Embryonic facial prominence (tissue), 1 donor: ENCODE results near the gene NGF.
"Not testable (repeated sequence)": the region's sequence is repeated elsewhere in the genome, so short reads cannot be mapped to it uniquely, and the experiment has no call there.

Experiments used
- DNase-seq: peaks from one replicate; pipeline ENCODE4 v3.0.0-alpha.2; 2016; ENCODE audit errors: extremely low spot score

Gene NGF

DNA sequence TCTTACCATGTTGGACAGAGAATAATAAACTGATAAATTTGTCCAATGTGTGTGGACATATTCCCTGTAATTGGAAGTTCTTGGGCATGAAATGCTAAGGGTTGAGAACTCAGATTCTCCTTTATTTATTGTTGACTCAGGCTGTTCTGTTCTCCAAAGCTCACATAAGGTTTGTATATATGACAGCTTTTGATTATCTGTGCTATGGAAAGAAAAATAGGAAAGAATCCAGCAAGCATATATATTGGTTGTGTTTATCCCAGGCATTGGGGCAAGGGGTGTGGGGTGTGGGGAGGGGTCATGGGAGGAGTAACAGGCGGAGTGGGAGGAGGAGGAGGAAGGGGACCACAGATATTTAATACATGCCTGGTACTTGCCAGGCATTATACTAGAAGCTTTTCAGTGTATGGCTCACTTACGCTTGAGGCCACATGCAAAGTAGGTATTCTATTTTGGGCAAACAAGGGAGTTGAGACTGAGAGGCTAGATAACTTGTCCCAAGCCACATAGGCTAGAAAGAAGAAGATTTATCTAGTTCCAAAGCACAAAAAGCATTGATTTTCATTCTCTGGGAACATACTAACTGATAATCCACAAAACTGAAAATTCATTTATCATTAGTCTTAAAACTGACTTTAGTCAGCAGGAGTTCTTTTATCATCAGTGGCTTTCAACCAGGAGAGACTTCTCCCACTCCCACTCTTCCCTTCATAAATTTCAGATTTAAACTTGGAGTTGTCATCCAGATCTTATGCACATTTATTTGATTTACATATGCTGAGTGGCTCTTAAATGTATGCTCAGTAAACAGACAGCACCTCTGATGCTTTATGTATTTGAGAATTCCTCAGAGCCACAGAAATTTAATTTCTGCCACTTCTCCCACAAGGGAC, 27.2 kb downstream of the NGF start:
- DNase-seq = no peak

- DNase-seq = not testable (repeated sequence)
These were observed 28.5 kb downstream of the NGF start for GRCh38 chr1:115309504-115309903.

- DNase-seq = no peak
These were observed 29.1 kb downstream of the NGF start for GRCh38 chr1:115308969-115309368.

GRCh38 chr1:115307661-115308060, 30.4 kb downstream of the NGF start:
- no peak for DNase-seq

- no peak for DNase-seq
These were observed 31.9 kb downstream of the NGF start for GRCh38 chr1:115306146-115306545.

- DNase-seq = no peak
These were observed 34.7 kb downstream of the NGF start for GRCh38 chr1:115303364-115303763.

DNA sequence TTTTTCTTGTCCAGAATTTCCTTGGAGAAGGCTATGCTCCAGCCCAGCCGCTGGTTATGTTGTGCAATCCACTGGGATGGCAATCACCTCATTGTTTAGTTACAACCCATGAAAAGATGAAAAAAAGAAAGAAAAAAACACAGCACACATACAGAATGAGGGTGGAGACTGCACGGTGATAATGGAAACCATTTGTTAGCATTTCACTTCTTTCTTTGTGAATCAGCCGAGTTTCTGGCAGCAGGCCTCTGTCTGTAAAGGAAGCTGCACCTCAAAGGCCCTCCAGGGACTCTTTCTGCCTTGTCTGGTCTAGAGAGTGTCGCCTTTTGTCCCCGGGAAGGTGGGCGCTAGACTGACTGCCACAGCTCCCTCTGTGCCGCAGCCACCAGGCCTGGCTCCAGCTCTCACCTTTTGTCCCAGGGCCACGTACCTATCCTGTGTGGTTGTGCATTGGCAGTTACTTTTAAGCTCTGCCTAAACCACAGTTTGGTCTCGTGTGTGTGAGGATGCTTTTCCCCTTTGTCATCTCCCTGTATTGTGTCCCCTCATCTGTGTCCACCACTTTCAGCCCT, 35.6 kb downstream of the NGF start:
- DNase-seq = no peak

DNA sequence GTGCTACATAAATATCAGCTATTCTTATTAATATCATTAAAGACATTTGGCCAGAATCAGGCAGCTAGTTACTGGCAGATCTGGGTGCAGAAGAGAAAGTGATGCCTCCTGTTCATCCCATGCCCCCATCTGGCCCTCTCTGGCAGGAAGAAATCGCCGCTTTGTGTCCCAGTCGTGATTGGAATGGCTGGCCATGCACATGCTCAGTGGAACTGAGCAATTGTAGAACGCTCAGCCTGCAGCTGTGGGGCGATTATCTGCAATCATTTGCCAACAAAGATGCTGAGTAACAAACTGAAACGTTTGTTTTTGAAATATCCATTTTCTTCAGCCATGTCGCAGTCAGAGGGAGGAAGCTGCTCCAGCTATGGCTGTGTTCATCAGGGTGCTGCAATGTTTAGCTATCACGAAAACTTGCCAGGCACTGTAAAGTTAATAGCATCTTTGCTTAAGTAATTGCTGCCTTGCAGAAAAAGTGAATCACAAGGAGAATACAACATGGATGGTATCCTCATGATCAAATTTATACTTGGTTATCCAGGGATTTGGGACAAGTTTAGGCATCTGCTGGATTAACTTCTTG, 36.5 kb downstream of the NGF start:
- no peak for DNase-seq

GRCh38 chr1:115300087-115300876, 37.8 kb downstream of the NGF start:
- no peak for DNase-seq

- DNase-seq = no peak
These were observed 38.8 kb downstream of the NGF start for GRCh38 chr1:115299266-115299665.

DNA sequence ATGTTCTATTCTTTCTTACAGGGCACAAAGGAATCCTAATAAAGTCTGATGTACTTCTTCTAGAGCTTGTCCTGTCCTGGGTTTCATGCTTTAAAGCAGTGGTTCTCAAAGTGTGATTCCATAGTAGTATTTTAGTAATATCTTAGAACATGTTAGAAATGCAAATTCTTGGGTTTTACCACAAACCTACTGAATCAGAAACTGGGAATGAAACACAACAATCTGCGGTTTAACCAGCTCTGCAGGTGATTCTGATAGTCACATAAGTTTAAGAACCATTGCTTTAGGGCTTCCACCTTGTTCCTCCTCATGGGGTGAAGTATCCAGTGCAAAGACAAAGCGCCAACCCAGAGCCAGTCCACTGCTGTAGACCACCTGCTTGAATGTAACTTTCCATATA, 41.1 kb downstream of the NGF start:
- no peak for DNase-seq

DNA sequence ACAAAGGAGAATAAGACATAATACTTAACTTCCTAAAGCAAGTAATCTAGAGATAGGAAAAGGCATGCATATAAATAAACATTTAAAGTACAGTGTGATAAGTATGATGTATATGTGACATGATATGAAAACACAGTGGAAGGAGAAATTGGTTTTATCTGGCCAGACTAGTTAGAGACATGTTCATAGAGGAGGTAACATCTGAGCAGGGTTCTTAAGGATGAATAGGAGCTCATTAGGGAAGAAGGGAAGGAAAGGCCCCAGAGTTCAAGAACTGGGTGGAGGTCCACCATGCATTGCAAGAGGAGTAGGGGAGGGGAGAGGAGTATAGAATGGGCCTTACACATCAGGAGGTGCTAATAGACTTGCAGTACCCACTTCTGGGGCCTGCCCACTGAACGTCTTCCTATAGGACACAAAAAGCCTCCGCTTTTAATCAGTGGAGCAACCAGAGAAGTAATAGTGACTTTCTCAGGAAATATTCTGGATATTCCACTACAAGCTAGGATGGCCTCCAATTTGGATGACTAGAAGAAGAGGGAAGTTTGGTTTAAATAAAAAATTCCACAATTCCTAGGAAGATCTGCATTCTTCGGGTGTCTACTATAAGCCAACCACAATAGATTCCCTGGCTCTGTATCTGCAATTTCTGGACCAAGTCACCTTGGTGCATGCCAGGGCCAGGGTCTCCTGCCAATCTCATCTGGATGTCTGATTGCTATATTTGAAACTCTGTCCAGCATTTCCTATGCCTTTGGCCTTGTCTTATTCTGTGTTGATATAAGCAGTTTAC, 41.9 kb downstream of the NGF start:
- no peak for DNase-seq

GRCh38 chr1:115293899-115294298, 44.1 kb downstream of the NGF start:
- no peak for DNase-seq

- DNase-seq = no peak
These were observed 45.0 kb downstream of the NGF start for GRCh38 chr1:115293006-115293405.

- DNase-seq = no peak
These were observed 46.3 kb downstream of the NGF start for GRCh38 chr1:115291741-115292140.

GRCh38 chr1:115289940-115290339, 48.1 kb downstream of the NGF start:
- no peak for DNase-seq

DNA sequence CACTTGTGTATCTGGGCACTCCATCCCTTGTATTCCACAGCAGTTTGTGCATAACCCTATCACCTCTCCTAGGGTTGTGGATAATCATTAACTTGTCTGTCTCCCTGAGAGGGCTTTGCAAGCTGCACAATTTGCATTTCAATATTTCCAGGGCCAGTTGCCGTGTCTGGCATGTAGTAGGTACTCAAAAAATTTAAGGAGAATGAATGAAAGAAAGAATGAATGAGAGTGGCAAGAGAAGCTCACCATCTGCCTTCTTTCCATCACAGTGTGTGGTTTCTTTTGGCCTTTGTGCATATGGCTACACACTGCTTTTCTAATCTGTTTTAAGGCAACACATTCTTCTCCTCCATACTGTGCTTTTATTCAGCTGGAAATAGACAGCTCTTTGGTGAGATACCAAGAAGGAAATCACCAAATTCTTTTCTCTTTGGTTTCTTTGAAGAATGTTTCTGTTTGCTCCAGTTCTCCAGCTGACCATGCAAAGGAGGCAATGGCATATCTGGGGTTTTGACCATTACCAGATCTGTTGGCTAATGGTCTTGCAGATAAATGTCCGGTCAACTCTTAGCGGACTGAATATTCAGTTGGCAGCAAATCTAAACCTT, 49.4 kb downstream of the NGF start:
- DNase-seq = no peak

GRCh38 chr1:115286431-115287205, 51.4 kb downstream of the NGF start:
- no peak for DNase-seq

- no peak for DNase-seq
These were observed 53.8 kb downstream of the NGF start for GRCh38 chr1:115284209-115284608.

DNA sequence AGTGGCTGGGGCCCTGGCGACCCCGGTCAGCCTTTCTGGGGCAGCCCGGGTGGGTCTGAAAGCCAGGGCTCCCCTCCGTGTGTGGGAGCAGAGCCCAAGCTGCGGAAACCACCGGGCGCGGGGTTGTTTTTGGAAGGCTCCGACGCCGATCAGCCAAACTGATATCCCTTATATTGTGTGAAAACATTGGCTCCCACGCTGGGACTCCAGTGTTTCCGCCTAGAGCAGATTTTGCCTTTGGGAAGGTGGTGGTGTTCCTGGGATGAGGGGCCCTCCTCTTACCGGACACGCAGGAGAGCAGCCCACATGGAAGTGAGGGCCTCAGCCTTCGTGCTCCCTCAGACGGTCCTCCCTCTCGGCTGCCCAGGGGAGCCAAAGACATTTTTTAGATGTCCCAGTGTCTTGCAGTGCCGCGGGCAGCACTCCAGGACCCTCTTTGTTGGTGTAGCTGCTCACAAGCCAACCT, 54.3 kb downstream of the NGF start:
- no peak for DNase-seq
